VCaP (cell line): ENCODE measurements around the gene CCNF.
"Not testable (repeated sequence)": the region's sequence is repeated elsewhere in the genome, so short reads cannot be mapped to it uniquely, and the experiment has no call there.

Experiments used
- H3K27ac ChIP-seq: fragments of 450-650 bp; 2 replicates; pipeline ENCODE4 v1.5.1; 2017
- CTCF ChIP-seq: fragments of 450-650 bp; conservative IDR thresholded peaks from 2 replicates; pipeline ENCODE4 v1.5.1; 2017; ENCODE audit warnings: mild to moderate bottlenecking, moderate library complexity

CCNF gene

GRCh38 chr16:2474877-2475412 lies 45.7 kb downstream of the CCNF start, which contains the start of gene TBC1D24:
TBC1D24 (plus strand) TSS chr16:2475127; CDS start chr16:2496149, 21,022 bp downstream.
- no peak for TF ChIP-seq CTCF
- peak within 1 kb of the TSS; percentile 81 for H3K27ac ChIP-seq

GRCh38 chr16:2475413-2476344 lies 46.4 kb downstream of the CCNF start:
- TF ChIP-seq CTCF: no peak
- peak overlapping the region; percentile 81 for H3K27ac ChIP-seq

GRCh38 chr16:2476345-2476720 lies 47.1 kb downstream of the CCNF start:
- no peak for TF ChIP-seq CTCF
- H3K27ac ChIP-seq: peak overlapping the region; percentile 81

GRCh38 chr16:2476741-2477140 lies 47.5 kb downstream of the CCNF start:
- H3K27ac ChIP-seq: peak overlapping the region; percentile 81
- no peak for TF ChIP-seq CTCF

GRCh38 chr16:2477327-2477726 lies 48.1 kb downstream of the CCNF start:
- no peak for TF ChIP-seq CTCF
- H3K27ac ChIP-seq: no peak overlapping the region

GRCh38 chr16:2478279-2478678 lies 49.0 kb downstream of the CCNF start:
- H3K27ac ChIP-seq: no peak overlapping the region
- TF ChIP-seq CTCF: no peak

- H3K27ac ChIP-seq: not testable (repeated sequence)
These were observed 50.7 kb downstream of the CCNF start for GRCh38 chr16:2479996-2480395.

- H3K27ac ChIP-seq: no peak overlapping the region
- no peak for TF ChIP-seq CTCF
These were observed 51.7 kb downstream of the CCNF start for GRCh38 chr16:2480948-2481347.
